SK-N-DZ (cell line): ENCODE data around the gene CHN2.
A peak's percentile ranks its signal among the peaks of the same experiment; 100 is the strongest.

ENCODE experiments used
- DNase-seq: peaks from one replicate; pipeline ENCODE4 v3.0.0-alpha.2; 2015; ENCODE audit warnings: low spot score

Gene CHN2

GRCh38 chr7:29308424-29308823, 113.8 kb downstream of the CHN2 start:
- no peak for DNase-seq

- no peak for DNase-seq
Measured at GRCh38 chr7:29309041-29309854, 114.7 kb downstream of the CHN2 start.

- no peak for DNase-seq
Measured at GRCh38 chr7:29310625-29311024, 116.0 kb downstream of the CHN2 start.

GRCh38 chr7:29311314-29311713, 116.7 kb downstream of the CHN2 start:
- DNase-seq = no peak

DNA sequence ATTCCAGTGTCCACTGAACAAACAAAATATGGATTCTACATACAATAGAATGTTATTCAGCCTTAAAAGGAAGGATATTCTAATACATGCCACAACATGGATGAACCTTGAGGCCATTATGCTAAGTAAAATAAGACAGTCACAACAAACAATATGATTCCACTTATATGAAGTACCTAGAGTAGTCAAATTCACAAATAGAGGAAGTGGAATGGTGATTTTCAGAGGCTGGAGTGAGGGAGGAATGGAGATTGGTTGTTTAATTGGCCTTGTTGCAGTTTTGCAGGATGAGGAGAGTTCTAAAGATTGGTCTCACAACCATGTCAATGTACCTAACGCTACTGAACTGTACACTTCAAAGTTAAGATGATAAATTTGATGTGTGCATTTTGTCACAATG, 119.6 kb downstream of the CHN2 start:
- DNase-seq = no peak

- DNase-seq = no peak
Measured at GRCh38 chr7:29315122-29315891, 120.7 kb downstream of the CHN2 start.

- no peak for DNase-seq
Measured at GRCh38 chr7:29315892-29316270, 121.3 kb downstream of the CHN2 start.

DNA sequence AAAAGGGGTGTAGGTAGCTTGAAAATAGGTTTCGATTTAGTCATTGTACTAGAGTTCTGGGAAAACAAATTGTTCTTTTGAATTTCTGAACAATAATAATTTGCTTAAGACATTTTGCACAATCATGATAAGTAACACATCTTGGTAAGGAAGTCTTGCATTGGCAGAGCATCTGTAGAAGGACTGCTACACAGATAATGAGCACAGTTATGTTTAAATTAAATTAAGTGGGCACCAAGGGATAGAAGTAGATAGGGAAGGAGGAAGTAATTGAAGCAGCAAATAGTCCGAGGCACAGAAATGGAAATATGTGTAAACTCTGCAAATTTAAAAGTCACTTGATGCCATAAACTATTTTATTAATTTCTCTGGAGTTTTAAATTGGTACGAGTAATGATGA, 122.4 kb downstream of the CHN2 start:
- no peak for DNase-seq

DNA sequence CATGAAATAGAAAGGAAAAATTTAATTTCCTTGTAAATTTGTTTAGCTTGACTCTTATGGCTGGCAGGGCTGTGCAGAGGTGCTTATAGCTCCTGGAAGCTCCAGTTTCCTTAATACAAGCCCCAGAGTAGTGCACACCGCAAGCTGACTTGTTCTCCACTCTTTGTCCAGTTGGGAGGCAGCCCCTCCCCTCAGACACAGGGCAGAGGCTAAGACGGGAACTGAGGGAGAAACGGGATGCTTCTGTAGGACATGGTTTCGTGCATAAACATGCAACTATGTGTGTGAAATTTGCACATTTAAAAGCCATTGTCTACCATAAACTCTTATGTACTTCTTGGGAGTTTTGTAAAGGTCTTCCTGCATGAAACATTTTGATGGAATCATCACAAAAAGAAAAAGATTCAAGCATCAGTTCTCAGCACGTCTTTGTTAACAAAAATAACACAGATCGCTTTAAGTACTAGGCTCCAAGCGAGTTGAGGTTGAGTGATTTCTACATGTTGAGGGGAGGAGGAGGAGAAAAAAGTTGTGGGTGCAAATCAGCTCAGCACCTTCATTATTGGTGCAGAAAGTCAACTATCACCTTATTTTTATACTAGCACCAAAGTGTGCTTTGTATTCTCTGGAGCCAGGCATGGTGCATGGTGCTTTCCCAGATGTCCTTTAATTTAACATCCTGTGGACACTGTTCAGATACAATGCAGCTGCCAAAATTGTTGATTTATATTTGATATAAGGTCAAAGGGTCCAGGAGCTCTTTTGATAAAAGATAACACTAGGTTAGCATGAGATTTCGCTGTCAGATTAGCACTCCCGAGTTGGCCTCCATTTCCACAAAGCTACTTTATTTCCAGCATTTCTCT, 124.5 kb downstream of the CHN2 start:
- peak; percentile 61 for DNase-seq

GRCh38 chr7:29319719-29320521, 125.3 kb downstream of the CHN2 start:
- DNase-seq = peak; percentile 80

DNA sequence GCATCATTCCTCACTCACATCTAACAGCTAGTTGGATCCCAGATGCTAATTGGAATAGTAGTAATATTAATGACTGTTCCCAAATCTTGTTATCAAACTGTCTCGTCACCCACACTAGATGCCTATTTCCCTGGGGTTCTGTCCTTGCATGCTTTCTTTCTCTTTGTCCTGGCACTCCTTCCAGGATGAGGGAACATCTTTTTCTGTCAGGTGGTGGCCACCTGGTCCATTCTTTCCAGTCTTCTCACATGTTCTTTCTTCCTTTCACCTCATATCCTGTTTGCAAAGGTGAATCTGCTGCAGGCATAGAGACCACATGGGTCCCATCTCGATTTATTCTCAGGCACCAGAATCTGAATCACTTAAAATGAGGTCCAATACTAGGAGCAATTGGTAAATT, 126.0 kb downstream of the CHN2 start:
- no peak for DNase-seq

GRCh38 chr7:29322023-29322712, 127.6 kb downstream of the CHN2 start:
- DNase-seq = no peak

DNA sequence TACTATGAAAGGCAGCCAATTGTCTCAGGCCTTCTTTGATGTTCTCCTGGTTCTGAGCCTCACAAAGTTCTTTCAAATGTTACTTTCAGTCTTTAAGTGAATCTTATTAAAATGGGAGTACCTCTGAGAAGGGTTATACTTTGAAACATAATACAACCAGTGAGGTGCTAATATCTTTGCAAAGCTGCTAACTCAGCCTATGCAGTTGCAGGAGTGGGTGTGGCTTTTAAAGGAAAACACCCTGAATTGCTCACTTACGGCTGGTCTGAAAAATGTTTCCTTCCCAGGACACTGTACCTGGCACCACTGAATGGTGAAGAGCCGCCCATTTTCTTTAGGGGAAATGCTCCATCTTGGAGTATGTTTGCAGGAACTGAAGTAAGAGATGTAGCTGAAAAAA, 130.9 kb downstream of the CHN2 start:
- no peak for DNase-seq

- DNase-seq = no peak
Measured at GRCh38 chr7:29326864-29327263, 132.3 kb downstream of the CHN2 start.

- no peak for DNase-seq
Measured at GRCh38 chr7:29327455-29327854, 132.9 kb downstream of the CHN2 start.

- no peak for DNase-seq
Measured at GRCh38 chr7:29328045-29328444, 133.5 kb downstream of the CHN2 start.

- no peak for DNase-seq
Measured at GRCh38 chr7:29328811-29329210, 134.2 kb downstream of the CHN2 start.

GRCh38 chr7:29329686-29330085, 135.1 kb downstream of the CHN2 start:
- DNase-seq = no peak

- DNase-seq = no peak
Measured at GRCh38 chr7:29330136-29330535, 135.6 kb downstream of the CHN2 start.

DNA sequence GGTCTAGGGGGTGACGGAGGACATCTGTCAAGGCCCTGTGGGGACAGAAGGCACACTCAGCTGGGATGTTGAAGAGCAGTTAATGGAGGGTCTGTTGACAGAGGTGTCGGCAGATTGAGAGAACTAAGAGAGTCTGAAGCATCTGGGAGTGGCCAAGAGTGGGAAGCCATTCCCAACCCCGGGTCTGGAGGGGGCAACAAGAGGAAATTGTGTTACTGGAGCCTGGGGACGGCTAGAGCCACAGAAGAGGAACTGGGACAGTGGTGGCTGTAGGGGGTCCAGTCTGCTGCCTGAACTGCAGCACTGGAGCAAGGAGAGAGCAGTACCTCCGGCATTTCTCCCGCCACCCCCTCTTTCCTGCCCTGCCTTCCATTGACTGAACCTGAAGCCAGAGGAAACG, 136.6 kb downstream of the CHN2 start:
- no peak for DNase-seq
